ENCODE data around the gene ABCA9. TPM values are rescaled to one million over a fixed set of nuclear protein-coding genes. Genes with fewer than 3 reads are reported as not detected.

Gene ABCA9
- total and polyA plus RNA-seq, 2 of the 13 experiments (the other 11 are each of a cell fraction or from before 2014, with no cell fraction given) = 0.04 TPM; not detected in 1

DNA sequence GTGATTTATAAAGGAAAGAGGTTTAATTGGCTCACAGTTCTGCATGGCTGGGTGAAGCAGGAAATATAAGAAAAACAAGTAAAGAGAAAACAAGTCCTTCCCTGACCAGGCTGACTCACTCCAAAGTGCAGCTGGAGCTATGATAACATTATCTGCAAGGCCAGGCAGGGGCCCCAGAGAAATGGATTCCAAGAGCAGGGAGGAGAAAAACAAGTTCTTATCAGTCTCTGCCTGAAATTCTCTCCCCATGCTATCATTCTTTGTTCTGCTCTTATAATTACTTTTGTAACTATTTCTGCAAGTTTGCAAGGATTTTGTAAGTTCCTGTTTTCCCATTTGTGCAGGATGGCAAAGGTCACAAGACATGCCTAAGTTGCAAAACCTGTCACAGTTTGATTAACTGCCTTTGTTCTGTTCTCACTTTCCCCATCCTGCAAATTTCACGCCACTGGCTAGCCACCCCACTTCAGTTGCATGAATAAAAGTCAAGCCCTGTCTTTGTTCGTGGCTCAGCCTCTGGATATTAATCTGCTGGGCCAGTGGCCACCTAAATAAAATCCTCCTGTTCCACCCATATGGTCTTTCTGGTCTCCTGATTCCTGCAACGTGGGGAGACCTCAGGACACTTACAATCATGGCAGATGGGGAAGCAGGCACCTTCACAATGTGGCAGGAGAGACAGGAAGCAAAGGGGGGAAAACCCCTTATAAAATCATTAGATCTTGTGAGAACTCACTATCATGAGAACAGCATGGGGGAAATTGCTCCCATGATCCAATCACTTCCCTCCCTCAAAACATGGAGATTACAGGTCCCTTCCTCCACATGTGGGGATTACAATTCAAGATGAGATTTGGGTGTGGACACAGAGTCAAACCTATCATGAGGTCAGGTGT lies 13.1 kb downstream of the ABCA9 start (continued):
- TF ChIP-seq, protein P1, sequence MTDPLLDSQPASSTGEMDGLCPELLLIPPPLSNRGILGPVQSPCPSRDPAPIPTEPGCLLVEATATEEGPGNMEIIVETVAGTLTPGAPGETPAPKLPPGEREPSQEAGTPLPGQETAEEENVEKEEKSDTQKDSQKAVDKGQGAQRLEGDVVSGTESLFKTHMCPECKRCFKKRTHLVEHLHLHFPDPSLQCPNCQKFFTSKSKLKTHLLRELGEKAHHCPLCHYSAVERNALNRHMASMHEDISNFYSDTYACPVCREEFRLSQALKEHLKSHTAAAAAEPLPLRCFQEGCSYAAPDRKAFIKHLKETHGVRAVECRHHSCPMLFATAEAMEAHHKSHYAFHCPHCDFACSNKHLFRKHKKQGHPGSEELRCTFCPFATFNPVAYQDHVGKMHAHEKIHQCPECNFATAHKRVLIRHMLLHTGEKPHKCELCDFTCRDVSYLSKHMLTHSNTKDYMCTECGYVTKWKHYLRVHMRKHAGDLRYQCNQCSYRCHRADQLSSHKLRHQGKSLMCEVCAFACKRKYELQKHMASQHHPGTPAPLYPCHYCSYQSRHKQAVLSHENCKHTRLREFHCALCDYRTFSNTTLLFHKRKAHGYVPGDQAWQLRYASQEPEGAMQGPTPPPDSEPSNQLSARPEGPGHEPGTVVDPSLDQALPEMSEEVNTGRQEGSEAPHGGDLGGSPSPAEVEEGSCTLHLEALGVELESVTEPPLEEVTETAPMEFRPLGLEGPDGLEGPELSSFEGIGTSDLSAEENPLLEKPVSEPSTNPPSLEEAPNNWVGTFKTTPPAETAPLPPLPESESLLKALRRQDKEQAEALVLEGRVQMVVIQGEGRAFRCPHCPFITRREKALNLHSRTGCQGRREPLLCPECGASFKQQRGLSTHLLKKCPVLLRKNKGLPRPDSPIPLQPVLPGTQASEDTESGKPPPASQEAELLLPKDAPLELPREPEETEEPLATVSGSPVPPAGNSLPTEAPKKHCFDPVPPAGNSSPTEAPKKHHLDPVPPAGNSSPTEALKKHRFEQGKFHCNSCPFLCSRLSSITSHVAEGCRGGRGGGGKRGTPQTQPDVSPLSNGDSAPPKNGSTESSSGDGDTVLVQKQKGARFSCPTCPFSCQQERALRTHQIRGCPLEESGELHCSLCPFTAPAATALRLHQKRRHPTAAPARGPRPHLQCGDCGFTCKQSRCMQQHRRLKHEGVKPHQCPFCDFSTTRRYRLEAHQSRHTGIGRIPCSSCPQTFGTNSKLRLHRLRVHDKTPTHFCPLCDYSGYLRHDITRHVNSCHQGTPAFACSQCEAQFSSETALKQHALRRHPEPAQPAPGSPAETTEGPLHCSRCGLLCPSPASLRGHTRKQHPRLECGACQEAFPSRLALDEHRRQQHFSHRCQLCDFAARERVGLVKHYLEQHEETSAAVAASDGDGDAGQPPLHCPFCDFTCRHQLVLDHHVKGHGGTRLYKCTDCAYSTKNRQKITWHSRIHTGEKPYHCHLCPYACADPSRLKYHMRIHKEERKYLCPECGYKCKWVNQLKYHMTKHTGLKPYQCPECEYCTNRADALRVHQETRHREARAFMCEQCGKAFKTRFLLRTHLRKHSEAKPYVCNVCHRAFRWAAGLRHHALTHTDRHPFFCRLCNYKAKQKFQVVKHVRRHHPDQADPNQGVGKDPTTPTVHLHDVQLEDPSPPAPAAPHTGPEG (CRISPR knock-in tag; IDR thresholded peaks at IDR 0.05) = no peak; the same call in 1 of the 2 replicates
- TF ChIP-seq ZMYM3 (CRISPR knock-in tag; IDR thresholded peaks at IDR 0.05) = peak; percentile 47
- TF ChIP-seq ISX (CRISPR knock-in tag; conservative IDR thresholded peaks at IDR 0.05) = peak; percentile 54; the same call in 1 of the 2 replicates
- TF ChIP-seq ZNF260 (CRISPR knock-in tag; IDR thresholded peaks at IDR 0.05; ENCODE audit: borderline replicate concordance, low read depth) = no peak
- no peak for TF ChIP-seq GZF1 (CRISPR knock-in tag; IDR thresholded peaks at IDR 0.05)
- TF ChIP-seq CHD2 (IDR thresholded peaks at IDR 0.05; ENCODE audit: low read depth, low read length) = no peak
- TF ChIP-seq, protein P2, sequence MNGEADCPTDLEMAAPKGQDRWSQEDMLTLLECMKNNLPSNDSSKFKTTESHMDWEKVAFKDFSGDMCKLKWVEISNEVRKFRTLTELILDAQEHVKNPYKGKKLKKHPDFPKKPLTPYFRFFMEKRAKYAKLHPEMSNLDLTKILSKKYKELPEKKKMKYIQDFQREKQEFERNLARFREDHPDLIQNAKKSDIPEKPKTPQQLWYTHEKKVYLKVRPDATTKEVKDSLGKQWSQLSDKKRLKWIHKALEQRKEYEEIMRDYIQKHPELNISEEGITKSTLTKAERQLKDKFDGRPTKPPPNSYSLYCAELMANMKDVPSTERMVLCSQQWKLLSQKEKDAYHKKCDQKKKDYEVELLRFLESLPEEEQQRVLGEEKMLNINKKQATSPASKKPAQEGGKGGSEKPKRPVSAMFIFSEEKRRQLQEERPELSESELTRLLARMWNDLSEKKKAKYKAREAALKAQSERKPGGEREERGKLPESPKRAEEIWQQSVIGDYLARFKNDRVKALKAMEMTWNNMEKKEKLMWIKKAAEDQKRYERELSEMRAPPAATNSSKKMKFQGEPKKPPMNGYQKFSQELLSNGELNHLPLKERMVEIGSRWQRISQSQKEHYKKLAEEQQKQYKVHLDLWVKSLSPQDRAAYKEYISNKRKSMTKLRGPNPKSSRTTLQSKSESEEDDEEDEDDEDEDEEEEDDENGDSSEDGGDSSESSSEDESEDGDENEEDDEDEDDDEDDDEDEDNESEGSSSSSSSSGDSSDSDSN (CRISPR knock-in tag; IDR thresholded peaks at IDR 0.05) = no peak; the same call in 1 of the 2 replicates
- TF ChIP-seq HDAC2 (CRISPR knock-in tag; IDR thresholded peaks at IDR 0.05) = peak; percentile 91
- TF ChIP-seq ZNF766 (CRISPR knock-in tag; IDR thresholded peaks at IDR 0.05; ENCODE audit: borderline replicate concordance) = peak; percentile 88
- TF ChIP-seq, protein P3, sequence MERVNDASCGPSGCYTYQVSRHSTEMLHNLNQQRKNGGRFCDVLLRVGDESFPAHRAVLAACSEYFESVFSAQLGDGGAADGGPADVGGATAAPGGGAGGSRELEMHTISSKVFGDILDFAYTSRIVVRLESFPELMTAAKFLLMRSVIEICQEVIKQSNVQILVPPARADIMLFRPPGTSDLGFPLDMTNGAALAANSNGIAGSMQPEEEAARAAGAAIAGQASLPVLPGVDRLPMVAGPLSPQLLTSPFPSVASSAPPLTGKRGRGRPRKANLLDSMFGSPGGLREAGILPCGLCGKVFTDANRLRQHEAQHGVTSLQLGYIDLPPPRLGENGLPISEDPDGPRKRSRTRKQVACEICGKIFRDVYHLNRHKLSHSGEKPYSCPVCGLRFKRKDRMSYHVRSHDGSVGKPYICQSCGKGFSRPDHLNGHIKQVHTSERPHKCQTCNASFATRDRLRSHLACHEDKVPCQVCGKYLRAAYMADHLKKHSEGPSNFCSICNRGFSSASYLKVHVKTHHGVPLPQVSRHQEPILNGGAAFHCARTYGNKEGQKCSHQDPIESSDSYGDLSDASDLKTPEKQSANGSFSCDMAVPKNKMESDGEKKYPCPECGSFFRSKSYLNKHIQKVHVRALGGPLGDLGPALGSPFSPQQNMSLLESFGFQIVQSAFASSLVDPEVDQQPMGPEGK (CRISPR knock-in tag; IDR thresholded peaks at IDR 0.05) = peak; percentile 88
- TF ChIP-seq FOXJ3 (CRISPR knock-in tag; IDR thresholded peaks at IDR 0.05; ENCODE audit: borderline replicate concordance) = peak; percentile 99
- TF ChIP-seq U2AF2 (IDR thresholded peaks at IDR 0.05; ENCODE audit: low read depth, low read length) = no peak
- peak; percentile 88 for TF ChIP-seq SIX4 (CRISPR knock-in tag; IDR thresholded peaks at IDR 0.05)
- no peak for TF ChIP-seq EZH2 (conservative IDR thresholded peaks at IDR 0.05; ENCODE audit: low read depth, low read length)
- TF ChIP-seq ZNF34 (CRISPR knock-in tag; IDR thresholded peaks at IDR 0.05; ENCODE audit: borderline replicate concordance) = no peak; the same call in 1 of the 2 replicates
- TF ChIP-seq KLF15 (CRISPR knock-in tag; IDR thresholded peaks at IDR 0.05; ENCODE audit: borderline replicate concordance) = peak; percentile 63; the same call in 1 of the 2 replicates
- no peak for TF ChIP-seq POLR2AphosphoS2 (IDR thresholded peaks at IDR 0.05; ENCODE audit: low read depth, low read length)
- no peak for TF ChIP-seq ZNF24 (IDR thresholded peaks at IDR 0.05)
- peak; percentile 81; the same call in 1 of the 2 replicates for TF ChIP-seq KLF6 (CRISPR knock-in tag; IDR thresholded peaks at IDR 0.05)
